ENCODE measurements around the gene CEP63. TPM values are rescaled to one million over a fixed set of nuclear protein-coding genes. Genes with fewer than 3 reads are reported as not detected.

The CEP63 gene
- total RNA-seq, 4 donors from 2014 or later: 16.7 to 26.2 (median 22.6) TPM

- Histone ChIP-seq H3K4me1 (peaks cover 0 to 9% (median 5%) of the 10 kb centered on the region in 4 donors), H3K27ac (replicated peaks in 1 of 4) (no peak overlapping the region), H3K27me3 (no peaks in the 10 kb centered on the region), H3K4me3 (no peak overlapping the region), H3K36me3 (peaks cover 0 to 24% (median 2%) of the 10 kb centered on the region in 4 donors), H3K9me3 (no peaks in the 10 kb centered on the region)
- 85% methylated on average over 9 of the region's 11 CpGs for WGBS
- TF ChIP-seq, protein P1, sequence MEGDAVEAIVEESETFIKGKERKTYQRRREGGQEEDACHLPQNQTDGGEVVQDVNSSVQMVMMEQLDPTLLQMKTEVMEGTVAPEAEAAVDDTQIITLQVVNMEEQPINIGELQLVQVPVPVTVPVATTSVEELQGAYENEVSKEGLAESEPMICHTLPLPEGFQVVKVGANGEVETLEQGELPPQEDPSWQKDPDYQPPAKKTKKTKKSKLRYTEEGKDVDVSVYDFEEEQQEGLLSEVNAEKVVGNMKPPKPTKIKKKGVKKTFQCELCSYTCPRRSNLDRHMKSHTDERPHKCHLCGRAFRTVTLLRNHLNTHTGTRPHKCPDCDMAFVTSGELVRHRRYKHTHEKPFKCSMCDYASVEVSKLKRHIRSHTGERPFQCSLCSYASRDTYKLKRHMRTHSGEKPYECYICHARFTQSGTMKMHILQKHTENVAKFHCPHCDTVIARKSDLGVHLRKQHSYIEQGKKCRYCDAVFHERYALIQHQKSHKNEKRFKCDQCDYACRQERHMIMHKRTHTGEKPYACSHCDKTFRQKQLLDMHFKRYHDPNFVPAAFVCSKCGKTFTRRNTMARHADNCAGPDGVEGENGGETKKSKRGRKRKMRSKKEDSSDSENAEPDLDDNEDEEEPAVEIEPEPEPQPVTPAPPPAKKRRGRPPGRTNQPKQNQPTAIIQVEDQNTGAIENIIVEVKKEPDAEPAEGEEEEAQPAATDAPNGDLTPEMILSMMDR (IDR thresholded peaks at IDR 0.05): no peak
- TF ChIP-seq POLR2AphosphoS5 (IDR thresholded peaks at IDR 0.05) (no peak), EP300 (IDR thresholded peaks at IDR 0.05) (no peak), POLR2A (IDR thresholded peaks at IDR 0.05; ENCODE audit: low read depth) (no peak)
- intact Hi-C loops (cut with DNase I): no loop called here
- peak; percentile 90 for DNase-seq (ENCODE audit: extremely low spot score)
Measured at GRCh38 chr3:134610432-134611385, 124.9 kb downstream of the CEP63 start.

DNA sequence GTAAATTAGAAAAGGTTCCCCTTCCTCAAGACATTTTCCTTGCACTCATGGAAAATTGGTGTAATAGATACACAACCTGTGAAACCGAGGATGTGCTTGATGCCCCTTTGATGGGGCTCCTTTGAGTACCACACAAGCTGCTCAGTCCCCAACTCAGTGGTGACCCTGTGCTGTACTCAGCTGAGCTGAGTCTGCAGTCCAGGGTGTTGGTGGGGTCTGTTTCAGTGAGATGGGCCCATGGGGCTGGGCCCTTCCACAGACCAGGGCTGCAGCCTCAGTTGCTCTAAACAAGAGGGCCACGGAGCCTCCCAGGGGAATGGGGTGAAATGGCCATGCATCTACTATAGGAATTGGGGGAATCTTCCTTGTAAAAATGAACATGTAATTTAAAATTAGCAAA lies 125.7 kb downstream of the CEP63 start:
- intact Hi-C loops (cut with DNase I): no loop called here

GRCh38 chr3:134613006-134613520 lies 127.2 kb downstream of the CEP63 start:
- intact Hi-C loops (cut with DNase I): no loop called here
- Histone ChIP-seq H3K27me3 (no peaks in the 10 kb centered on the region), H3K27ac (replicated peaks in 1 of 4) (no peak overlapping the region), H3K4me1 (no peaks in the 10 kb centered on the region), H3K4me3 (no peak overlapping the region), H3K9me3 (no peaks in the 10 kb centered on the region), H3K36me3 (peaks cover 0 to 28% (median 2%) of the 10 kb centered on the region in 4 donors)
- TF ChIP-seq, protein P1 (IDR thresholded peaks at IDR 0.05): no peak
- no peak for TF ChIP-seq POLR2AphosphoS5 (IDR thresholded peaks at IDR 0.05)
- TF ChIP-seq POLR2A (IDR thresholded peaks at IDR 0.05; ENCODE audit: low read depth): no peak
- no peak for TF ChIP-seq EP300 (IDR thresholded peaks at IDR 0.05)
- DNase-seq (ENCODE audit: extremely low spot score): peak; percentile 77
- WGBS: 74% methylated on average over 6 of the region's 6 CpGs

More for the DNA sequence above, 125.7 kb downstream of the CEP63 start:
- Histone ChIP-seq H3K9me3 (no peaks in the 10 kb centered on the region), H3K36me3 (peaks cover 0 to 24% (median 2%) of the 10 kb centered on the region in 4 donors), H3K27ac (replicated peaks in 1 of 4) (no peak overlapping the region), H3K4me3 (no peak overlapping the region), H3K27me3 (no peaks in the 10 kb centered on the region), H3K4me1 (peaks cover 0 to 2% (median 2%) of the 10 kb centered on the region in 4 donors)
- WGBS: 79% methylated on average over 2 of the region's 2 CpGs
- no peak for TF ChIP-seq POLR2AphosphoS5 (IDR thresholded peaks at IDR 0.05)
- no peak for TF ChIP-seq POLR2A (IDR thresholded peaks at IDR 0.05; ENCODE audit: low read depth)
- TF ChIP-seq EP300 (IDR thresholded peaks at IDR 0.05): no peak
- TF ChIP-seq, protein P1 (IDR thresholded peaks at IDR 0.05): no peak
- peak; percentile 10 for DNase-seq (ENCODE audit: extremely low spot score)

GRCh38 chr3:134614955-134615354 lies 129.1 kb downstream of the CEP63 start:
- intact Hi-C loops (cut with DNase I): no loop called here
- Histone ChIP-seq H3K4me3 (no peak overlapping the region), H3K4me1 (no peaks in the 10 kb centered on the region), H3K27me3 (no peaks in the 10 kb centered on the region), H3K36me3 (peaks cover 0 to 45% (median 2%) of the 10 kb centered on the region in 4 donors), H3K9me3 (no peaks in the 10 kb centered on the region), H3K27ac (replicated peaks in 1 of 4) (no peak overlapping the region)
- TF ChIP-seq POLR2A (IDR thresholded peaks at IDR 0.05; ENCODE audit: low read depth) (no peak), EP300 (IDR thresholded peaks at IDR 0.05) (no peak), POLR2AphosphoS5 (IDR thresholded peaks at IDR 0.05) (no peak)
- TF ChIP-seq, protein P1 (IDR thresholded peaks at IDR 0.05): no peak
- DNase-seq (ENCODE audit: extremely low spot score): no peak
- 88% methylated on average over 4 of the region's 4 CpGs for WGBS
